ENCODE data around the gene TLN1.

DNA sequence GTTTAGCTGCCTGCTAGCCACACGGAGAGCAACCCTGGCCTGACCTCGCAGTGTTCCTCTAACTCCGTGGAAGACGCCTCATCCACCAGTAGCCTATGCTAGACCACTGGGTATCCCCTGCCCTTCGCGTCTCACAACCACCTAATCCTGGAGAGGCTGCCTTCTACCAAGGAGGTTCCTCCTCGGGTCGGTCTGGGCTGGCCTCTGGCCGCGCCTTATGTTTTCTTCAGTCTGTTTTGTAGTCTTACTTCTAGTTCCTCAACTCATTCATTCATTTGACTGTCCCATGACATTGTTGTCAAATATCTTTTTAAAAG, 40.7 kb downstream of the TLN1 start:
- TF ChIP-seq, protein P1, sequence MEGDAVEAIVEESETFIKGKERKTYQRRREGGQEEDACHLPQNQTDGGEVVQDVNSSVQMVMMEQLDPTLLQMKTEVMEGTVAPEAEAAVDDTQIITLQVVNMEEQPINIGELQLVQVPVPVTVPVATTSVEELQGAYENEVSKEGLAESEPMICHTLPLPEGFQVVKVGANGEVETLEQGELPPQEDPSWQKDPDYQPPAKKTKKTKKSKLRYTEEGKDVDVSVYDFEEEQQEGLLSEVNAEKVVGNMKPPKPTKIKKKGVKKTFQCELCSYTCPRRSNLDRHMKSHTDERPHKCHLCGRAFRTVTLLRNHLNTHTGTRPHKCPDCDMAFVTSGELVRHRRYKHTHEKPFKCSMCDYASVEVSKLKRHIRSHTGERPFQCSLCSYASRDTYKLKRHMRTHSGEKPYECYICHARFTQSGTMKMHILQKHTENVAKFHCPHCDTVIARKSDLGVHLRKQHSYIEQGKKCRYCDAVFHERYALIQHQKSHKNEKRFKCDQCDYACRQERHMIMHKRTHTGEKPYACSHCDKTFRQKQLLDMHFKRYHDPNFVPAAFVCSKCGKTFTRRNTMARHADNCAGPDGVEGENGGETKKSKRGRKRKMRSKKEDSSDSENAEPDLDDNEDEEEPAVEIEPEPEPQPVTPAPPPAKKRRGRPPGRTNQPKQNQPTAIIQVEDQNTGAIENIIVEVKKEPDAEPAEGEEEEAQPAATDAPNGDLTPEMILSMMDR (IDR thresholded peaks at IDR 0.05; ENCODE audit: control extremely low read depth in 1 of 3, insufficient read depth in 1 of 3, low read depth in 1 of 3, low read length in 3 of 3), result no peak
- TF ChIP-seq KDM5A (IDR thresholded peaks at IDR 0.05; ENCODE audit: low read length), result no peak
- no peak for TF ChIP-seq JUN (IDR thresholded peaks at IDR 0.05; ENCODE audit: low read depth, low read length)
- TF ChIP-seq POLR2AphosphoS5 (IDR thresholded peaks at IDR 0.05; ENCODE audit: low read depth, low read length), result 0 out of 2 replicates have a peak, but pooled peaks have one; percentile 41
- peak in 1 of 2 experiments; percentile 55; a peak in 2 of 3 replicates for TF ChIP-seq POLR2A (IDR thresholded peaks at IDR 0.05; ENCODE audit: control extremely low read depth in 1 of 2, low read depth in 2 of 2, low read length in 2 of 2)
- no peak for TF ChIP-seq TAF1 (IDR thresholded peaks at IDR 0.05; ENCODE audit: low read depth, low read length)
- no peak for TF ChIP-seq GABPA (IDR thresholded peaks at IDR 0.05; ENCODE audit: borderline replicate concordance, insufficient read depth, low read length)
- TF ChIP-seq NRF1 (IDR thresholded peaks at IDR 0.05; ENCODE audit: low read depth, low read length), result no peak
- TF ChIP-seq, protein P2, sequence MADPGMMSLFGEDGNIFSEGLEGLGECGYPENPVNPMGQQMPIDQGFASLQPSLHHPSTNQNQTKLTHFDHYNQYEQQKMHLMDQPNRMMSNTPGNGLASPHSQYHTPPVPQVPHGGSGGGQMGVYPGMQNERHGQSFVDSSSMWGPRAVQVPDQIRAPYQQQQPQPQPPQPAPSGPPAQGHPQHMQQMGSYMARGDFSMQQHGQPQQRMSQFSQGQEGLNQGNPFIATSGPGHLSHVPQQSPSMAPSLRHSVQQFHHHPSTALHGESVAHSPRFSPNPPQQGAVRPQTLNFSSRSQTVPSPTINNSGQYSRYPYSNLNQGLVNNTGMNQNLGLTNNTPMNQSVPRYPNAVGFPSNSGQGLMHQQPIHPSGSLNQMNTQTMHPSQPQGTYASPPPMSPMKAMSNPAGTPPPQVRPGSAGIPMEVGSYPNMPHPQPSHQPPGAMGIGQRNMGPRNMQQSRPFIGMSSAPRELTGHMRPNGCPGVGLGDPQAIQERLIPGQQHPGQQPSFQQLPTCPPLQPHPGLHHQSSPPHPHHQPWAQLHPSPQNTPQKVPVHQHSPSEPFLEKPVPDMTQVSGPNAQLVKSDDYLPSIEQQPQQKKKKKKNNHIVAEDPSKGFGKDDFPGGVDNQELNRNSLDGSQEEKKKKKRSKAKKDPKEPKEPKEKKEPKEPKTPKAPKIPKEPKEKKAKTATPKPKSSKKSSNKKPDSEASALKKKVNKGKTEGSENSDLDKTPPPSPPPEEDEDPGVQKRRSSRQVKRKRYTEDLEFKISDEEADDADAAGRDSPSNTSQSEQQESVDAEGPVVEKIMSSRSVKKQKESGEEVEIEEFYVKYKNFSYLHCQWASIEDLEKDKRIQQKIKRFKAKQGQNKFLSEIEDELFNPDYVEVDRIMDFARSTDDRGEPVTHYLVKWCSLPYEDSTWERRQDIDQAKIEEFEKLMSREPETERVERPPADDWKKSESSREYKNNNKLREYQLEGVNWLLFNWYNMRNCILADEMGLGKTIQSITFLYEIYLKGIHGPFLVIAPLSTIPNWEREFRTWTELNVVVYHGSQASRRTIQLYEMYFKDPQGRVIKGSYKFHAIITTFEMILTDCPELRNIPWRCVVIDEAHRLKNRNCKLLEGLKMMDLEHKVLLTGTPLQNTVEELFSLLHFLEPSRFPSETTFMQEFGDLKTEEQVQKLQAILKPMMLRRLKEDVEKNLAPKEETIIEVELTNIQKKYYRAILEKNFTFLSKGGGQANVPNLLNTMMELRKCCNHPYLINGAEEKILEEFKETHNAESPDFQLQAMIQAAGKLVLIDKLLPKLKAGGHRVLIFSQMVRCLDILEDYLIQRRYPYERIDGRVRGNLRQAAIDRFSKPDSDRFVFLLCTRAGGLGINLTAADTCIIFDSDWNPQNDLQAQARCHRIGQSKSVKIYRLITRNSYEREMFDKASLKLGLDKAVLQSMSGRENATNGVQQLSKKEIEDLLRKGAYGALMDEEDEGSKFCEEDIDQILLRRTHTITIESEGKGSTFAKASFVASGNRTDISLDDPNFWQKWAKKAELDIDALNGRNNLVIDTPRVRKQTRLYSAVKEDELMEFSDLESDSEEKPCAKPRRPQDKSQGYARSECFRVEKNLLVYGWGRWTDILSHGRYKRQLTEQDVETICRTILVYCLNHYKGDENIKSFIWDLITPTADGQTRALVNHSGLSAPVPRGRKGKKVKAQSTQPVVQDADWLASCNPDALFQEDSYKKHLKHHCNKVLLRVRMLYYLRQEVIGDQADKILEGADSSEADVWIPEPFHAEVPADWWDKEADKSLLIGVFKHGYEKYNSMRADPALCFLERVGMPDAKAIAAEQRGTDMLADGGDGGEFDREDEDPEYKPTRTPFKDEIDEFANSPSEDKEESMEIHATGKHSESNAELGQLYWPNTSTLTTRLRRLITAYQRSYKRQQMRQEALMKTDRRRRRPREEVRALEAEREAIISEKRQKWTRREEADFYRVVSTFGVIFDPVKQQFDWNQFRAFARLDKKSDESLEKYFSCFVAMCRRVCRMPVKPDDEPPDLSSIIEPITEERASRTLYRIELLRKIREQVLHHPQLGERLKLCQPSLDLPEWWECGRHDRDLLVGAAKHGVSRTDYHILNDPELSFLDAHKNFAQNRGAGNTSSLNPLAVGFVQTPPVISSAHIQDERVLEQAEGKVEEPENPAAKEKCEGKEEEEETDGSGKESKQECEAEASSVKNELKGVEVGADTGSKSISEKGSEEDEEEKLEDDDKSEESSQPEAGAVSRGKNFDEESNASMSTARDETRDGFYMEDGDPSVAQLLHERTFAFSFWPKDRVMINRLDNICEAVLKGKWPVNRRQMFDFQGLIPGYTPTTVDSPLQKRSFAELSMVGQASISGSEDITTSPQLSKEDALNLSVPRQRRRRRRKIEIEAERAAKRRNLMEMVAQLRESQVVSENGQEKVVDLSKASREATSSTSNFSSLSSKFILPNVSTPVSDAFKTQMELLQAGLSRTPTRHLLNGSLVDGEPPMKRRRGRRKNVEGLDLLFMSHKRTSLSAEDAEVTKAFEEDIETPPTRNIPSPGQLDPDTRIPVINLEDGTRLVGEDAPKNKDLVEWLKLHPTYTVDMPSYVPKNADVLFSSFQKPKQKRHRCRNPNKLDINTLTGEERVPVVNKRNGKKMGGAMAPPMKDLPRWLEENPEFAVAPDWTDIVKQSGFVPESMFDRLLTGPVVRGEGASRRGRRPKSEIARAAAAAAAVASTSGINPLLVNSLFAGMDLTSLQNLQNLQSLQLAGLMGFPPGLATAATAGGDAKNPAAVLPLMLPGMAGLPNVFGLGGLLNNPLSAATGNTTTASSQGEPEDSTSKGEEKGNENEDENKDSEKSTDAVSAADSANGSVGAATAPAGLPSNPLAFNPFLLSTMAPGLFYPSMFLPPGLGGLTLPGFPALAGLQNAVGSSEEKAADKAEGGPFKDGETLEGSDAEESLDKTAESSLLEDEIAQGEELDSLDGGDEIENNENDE (IDR thresholded peaks at IDR 0.05; ENCODE audit: insufficient replicate concordance, low read length), result no peak
- no peak for TF ChIP-seq EP300 (IDR thresholded peaks at IDR 0.05; ENCODE audit: borderline replicate concordance in 1 of 2, low read depth in 2 of 2, low read length in 2 of 2)
- TF ChIP-seq MAFK (IDR thresholded peaks at IDR 0.05; ENCODE audit: low read depth, low read length), result no peak
- no peak for TF ChIP-seq RNF2 (IDR thresholded peaks at IDR 0.05; ENCODE audit: borderline replicate concordance, low read depth, low read length, missing control alignments, poor library complexity, severe bottlenecking)
- no peak for TF ChIP-seq CEBPB (IDR thresholded peaks at IDR 0.05; ENCODE audit: low read depth, low read length)
